GM19240 (cell line): ENCODE data around the gene PRKN.

Source experiments
- DNase-seq: peaks from one replicate; pipeline ENCODE4 v3.0.0; 2011; ENCODE audit warnings: low spot score; ENCODE audit not compliant: insufficient read length

Gene PRKN

DNA sequence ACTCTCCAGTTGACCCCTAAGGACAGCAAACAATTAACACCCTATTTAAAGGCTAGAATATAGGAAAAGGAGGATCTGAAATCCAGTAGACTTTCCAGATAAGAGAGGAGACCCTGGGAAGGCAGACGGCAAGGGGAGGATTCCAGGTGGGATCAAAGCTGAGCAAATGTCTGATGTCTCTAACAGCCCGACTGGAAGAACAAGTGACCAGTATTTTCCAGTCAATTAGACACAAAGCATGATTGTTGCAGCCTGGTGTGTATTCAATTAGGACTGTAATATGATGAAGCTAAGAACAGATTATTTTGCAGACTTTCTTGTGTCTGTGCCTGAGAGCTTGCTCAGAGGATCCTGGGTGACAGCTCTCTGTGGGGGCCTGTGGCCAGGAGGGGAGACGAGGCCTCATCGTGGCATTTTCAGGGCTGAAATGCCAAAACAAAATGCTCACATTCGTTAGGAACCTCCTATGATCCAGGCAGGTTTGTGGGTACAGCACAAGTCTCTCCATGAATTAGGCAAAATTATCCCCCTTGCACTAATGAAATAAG is 981.9 kb downstream of the PRKN start:
- no peak for DNase-seq

- no peak for DNase-seq
These were observed 982.4 kb downstream of the PRKN start for GRCh38 chr6:161745128-161745527.

GRCh38 chr6:161744211-161745067 is 983.1 kb downstream of the PRKN start:
- DNase-seq, result no peak

- no peak for DNase-seq
These were observed 983.9 kb downstream of the PRKN start for GRCh38 chr6:161743509-161744178.

DNA sequence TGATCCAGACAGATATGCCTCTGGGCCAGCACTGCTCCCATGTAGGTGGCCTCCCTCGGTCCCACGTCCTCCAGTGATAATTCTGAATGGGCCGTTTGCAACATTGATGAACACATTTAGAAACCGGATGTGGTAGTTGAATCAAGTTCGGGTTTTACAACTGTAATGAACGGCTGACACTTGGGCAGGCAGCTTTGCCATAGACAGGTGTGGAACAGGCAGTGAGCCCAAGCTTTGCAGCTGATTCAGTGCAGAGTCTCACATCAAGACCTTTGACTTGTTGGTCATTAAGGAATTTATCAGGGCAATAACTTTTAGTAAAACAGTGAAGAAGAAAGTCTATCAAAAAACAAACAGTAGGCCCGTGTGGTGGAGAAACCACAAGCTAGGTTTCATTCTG is 987.1 kb downstream of the PRKN start:
- no peak for DNase-seq

GRCh38 chr6:161736781-161737292 is 990.7 kb downstream of the PRKN start:
- no peak for DNase-seq

- no peak for DNase-seq
These were observed 991.2 kb downstream of the PRKN start for GRCh38 chr6:161736326-161736725.

- no peak for DNase-seq
These were observed 995.0 kb downstream of the PRKN start for GRCh38 chr6:161732594-161732993.

GRCh38 chr6:161727083-161727833 is 1000.3 kb downstream of the PRKN start:
- DNase-seq, result no peak

DNA sequence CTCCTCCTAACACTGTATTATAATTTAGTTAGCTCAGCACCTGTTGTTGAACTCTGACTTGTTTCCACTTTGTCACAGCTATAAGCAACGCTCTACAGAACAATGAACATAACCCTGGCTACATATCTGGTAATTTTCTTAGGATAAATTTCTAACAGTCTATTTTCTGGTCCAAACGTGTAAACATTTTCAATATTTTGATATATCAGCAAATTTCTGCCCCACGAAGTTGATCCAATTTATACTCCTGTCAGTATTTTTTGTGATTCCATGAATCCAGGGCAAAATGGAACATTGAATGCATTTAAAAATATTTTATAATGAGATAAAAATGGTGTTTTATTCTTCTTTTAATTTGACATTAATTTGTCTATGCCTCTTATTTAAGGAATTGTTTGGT is 1005.2 kb downstream of the PRKN start:
- no peak for DNase-seq

DNA sequence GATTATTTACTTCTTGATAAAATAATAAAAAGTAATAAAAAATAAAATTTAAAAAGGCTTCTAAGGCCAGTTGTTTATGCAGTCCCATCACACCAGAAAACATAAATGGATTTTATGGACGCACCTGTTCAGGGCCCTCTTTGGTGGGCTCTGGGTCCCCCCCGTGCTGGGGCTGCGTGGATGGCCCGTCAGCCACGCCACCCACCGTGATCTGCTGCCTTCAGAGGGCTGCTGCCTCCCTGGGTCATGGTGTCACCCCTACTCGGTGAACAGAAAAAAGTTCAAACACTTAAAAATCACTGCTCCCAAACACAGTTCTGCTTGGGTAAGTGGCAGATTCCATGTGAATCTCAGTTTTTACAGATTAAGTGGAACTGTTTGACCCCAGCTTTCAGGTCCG is 1006.1 kb downstream of the PRKN start:
- no peak for DNase-seq

DNA sequence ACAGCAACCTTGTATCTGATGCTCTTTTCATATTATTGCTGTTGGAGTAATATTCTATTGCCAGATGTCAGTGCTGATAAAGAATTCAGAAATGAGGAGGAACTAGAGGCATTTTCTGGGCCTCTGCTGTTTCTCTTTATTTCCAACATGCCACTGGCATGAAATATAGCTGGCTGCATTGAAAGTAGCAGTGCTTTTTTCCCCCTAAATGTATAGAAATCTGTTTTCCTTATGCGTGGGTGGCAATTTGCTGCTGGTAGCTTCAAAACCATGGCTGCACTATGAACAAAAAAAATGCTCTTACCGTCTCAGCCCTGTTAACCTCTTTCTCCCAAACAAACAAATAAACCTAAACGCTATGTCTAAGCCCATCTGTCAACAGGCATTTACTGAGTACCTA is 1011.4 kb downstream of the PRKN start:
- DNase-seq, result no peak

DNA sequence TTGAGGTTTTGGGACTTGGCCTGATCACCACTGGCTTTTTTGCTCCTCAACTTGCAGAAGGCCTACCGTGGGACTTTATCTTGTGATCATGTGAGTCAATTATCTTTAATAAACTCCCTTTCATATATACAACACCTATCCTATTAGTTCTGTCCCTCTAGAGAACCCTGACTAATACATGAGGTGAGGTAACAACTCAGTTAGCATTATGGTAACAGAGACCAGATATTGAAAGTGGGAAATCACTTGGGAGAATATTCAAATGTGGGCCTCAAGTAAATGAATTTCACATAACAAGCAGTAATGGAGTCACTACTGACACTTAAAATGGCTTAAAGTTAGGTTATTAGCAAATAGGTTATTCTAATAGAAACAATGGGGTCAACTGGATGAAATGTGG is 1015.6 kb downstream of the PRKN start:
- no peak for DNase-seq

- DNase-seq, result no peak
These were observed 1016.1 kb downstream of the PRKN start for GRCh38 chr6:161711515-161711914.

- no peak for DNase-seq
These were observed 1016.9 kb downstream of the PRKN start for GRCh38 chr6:161710698-161711097.

- DNase-seq, result no peak
These were observed 1026.5 kb downstream of the PRKN start for GRCh38 chr6:161701056-161701455.

- DNase-seq, result no peak
These were observed 1030.8 kb downstream of the PRKN start for GRCh38 chr6:161696801-161697200.

GRCh38 chr6:161694995-161695394 is 1032.6 kb downstream of the PRKN start:
- DNase-seq, result no peak

DNA sequence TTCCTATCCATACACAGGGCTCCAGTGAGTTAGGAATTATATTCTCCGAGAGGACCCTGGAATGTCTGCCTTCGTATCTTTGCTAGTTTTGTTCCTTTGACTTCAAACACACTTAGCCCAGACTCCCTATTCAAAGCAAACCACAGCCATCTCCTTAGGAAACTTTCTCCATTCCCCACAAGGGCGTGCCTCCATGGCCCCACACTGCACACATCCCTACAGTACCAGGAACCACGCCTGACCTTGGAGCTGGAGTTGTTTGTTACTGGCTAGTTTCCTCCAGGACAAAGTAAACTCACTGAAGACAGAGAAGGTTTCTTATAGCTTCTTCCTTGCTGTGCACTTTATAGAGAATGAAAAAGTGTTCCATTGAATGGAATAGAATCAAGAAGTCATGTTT is 1040.9 kb downstream of the PRKN start:
- no peak for DNase-seq

- DNase-seq, result no peak
These were observed 1042.7 kb downstream of the PRKN start for GRCh38 chr6:161684731-161685475.

GRCh38 chr6:161683400-161683799 is 1044.2 kb downstream of the PRKN start:
- DNase-seq, result no peak
